Mammary epithelial cell (primary cell): Measurements from ENCODE around the gene ITM2A.

Experiments used
- CTCF ChIP-seq, 2 donors: IDR thresholded peaks in 1 of 2; conservative IDR thresholded peaks in 1 of 2; 2 replicates each; pipeline ENCODE4 v1.5.1; 2011 to 2012; ENCODE audit warnings: inconsistent platforms in 2 of 2, low read length in 2 of 2, mild to moderate bottlenecking in 2 of 2, control low read depth in 1 of 2, low read depth in 1 of 2; ENCODE audit not compliant: insufficient read depth in 1 of 2; ENCODE audit errors: extremely low read depth in 1 of 2
- EZH2 ChIP-seq: IDR thresholded peaks from 2 replicates; pipeline ENCODE4 v1.6.1; 2012; ENCODE audit warnings: low read length, inconsistent platforms, borderline replicate concordance

- TF ChIP-seq CTCF (conservative IDR thresholded peaks at IDR 0.05 in 1 of 2, IDR thresholded peaks at IDR 0.05 in 1 of 2; ENCODE audit: extremely low read depth in 1 of 2, insufficient read depth in 1 of 2, low read depth in 1 of 2, low read length in 2 of 2) = peak in 1 of 2 donors; percentile 20
- TF ChIP-seq EZH2 = no peak
Measured at GRCh38 chrX:79366873-79367749, at the start of gene ITM2A.
